K562 (cell line): Measurements from ENCODE around the gene DGAT2.

Experiments
- SMARCC2 ChIP-seq: fragments of 450-650 bp; IDR thresholded peaks from 2 replicates; pipeline ENCODE4 v1.6.1; 2017; ENCODE audit warnings: antibody characterized with exemption, moderate library complexity, mild to moderate bottlenecking, low read depth
- U2AF1 ChIP-seq: fragments of 200-400 bp; formaldehyde crosslinking; optimal IDR thresholded peaks from 2 replicates; pipeline ENCODE3; 2017; ENCODE audit warnings: mild to moderate bottlenecking, low read depth, low read length, moderate library complexity
- TF ChIP-seq, protein P1 (sequence below), 3 experiments: IDR thresholded peaks in 2 of 3; conservative IDR thresholded peaks in 1 of 3; 2 replicates each; pipeline ENCODE4 v1.5.1; 2011 to 2012; ENCODE audit warnings: low read length in 3 of 3, mild to moderate bottlenecking in 3 of 3, control low read depth in 2 of 3, improper control_type of control experiment in 1 of 3, inconsistent platforms in 1 of 3, low read depth in 1 of 3, mixed read lengths in 1 of 3, moderate library complexity in 1 of 3; ENCODE audit not compliant: insufficient read depth in 2 of 3

DNA sequence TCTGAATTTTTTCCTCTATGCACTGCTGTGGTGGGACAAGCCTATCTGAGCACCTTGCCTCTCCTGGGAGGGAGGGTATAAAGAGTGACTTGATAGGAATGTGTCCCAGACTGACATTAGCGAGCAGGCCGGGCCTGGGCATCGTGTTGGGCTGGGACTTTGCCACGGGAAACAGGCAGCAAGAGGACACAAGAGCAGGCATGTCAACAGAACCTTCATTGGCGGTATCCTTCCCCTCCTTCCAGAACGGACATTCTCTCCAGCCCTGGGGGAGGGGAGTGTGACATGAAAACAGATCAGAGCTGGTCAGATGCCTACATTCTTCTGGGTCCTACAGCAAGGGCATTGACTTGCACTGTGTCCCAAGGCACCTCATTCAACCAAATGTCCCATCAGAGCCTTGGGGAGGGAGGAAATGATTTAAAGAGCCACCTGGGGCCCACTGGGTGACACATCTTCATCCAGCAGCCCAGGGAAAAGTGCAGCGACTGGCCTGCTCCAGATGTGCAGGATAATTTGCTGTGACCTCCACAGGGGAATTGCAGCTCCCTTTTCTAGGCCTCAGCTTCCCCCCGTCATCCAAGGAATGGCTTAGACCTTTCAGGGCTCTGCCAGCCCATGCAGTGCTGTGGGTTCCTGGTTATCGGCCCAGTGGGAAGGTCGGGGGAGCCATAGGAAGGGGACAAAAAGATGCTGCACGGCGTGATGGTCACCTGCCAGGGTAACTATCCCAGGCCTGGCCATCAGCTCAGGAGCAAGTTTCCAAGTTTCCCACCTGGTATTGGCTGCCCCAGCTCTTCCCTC is 24.6 kb downstream of the DGAT2 start:
- TF ChIP-seq U2AF1: no peak
- TF ChIP-seq, protein P1, sequence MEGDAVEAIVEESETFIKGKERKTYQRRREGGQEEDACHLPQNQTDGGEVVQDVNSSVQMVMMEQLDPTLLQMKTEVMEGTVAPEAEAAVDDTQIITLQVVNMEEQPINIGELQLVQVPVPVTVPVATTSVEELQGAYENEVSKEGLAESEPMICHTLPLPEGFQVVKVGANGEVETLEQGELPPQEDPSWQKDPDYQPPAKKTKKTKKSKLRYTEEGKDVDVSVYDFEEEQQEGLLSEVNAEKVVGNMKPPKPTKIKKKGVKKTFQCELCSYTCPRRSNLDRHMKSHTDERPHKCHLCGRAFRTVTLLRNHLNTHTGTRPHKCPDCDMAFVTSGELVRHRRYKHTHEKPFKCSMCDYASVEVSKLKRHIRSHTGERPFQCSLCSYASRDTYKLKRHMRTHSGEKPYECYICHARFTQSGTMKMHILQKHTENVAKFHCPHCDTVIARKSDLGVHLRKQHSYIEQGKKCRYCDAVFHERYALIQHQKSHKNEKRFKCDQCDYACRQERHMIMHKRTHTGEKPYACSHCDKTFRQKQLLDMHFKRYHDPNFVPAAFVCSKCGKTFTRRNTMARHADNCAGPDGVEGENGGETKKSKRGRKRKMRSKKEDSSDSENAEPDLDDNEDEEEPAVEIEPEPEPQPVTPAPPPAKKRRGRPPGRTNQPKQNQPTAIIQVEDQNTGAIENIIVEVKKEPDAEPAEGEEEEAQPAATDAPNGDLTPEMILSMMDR (IDR thresholded peaks at IDR 0.05 in 2 of 3, conservative IDR thresholded peaks at IDR 0.05 in 1 of 3; ENCODE audit: insufficient read depth in 2 of 3, low read depth in 1 of 3, low read length in 3 of 3): no peak
- TF ChIP-seq SMARCC2: no peak
